Thyroid gland (tissue), 4 donors: ENCODE data around the gene TOP2A.

Experiments
- POLR2A ChIP-seq, 2 donors: fragments of 450-650 bp; IDR thresholded peaks; one replicate each; pipeline ENCODE4 v1.6.1; 2017; ENCODE audit warnings: antibody characterized with exemption in 2 of 2, mild to moderate bottlenecking in 2 of 2, moderate library complexity in 1 of 2
- TF ChIP-seq, protein P1 (sequence below), 6 experiments: fragments of 200-600 bp in 3 of 6; fragments of 450-650 bp in 3 of 6; sonication (generic) in 3 of 6; IDR thresholded peaks; one replicate each; pipeline ENCODE4 v1.5.1; 2016 to 2019; ENCODE audit warnings: antibody characterized with exemption in 6 of 6, mild to moderate bottlenecking in 2 of 6, inconsistent platforms in 1 of 6, moderate library complexity in 1 of 6

DNA sequence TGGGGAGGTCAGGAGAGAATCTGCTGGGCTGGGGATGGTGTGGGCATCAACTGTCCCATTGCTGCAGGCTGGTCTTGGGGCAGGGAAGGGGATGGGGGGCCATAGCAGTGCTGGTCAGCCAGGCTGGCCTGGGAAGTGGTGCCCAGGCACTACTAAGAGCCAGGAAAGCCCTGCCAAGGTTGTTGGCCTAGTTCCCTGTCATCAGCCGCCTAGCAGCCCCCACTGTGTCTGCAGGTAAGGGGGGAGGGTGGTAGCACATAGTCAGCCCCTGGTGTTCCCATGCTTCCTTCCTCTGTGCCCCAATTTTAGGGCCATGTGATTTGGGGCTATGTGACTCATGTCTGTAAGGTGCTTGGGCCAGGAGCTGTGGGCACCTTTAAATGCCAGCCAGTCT lies 70.9 kb downstream of the TOP2A start:
- no peak for TF ChIP-seq POLR2A (IDR thresholded peaks at IDR 0.05)
- TF ChIP-seq, protein P1, sequence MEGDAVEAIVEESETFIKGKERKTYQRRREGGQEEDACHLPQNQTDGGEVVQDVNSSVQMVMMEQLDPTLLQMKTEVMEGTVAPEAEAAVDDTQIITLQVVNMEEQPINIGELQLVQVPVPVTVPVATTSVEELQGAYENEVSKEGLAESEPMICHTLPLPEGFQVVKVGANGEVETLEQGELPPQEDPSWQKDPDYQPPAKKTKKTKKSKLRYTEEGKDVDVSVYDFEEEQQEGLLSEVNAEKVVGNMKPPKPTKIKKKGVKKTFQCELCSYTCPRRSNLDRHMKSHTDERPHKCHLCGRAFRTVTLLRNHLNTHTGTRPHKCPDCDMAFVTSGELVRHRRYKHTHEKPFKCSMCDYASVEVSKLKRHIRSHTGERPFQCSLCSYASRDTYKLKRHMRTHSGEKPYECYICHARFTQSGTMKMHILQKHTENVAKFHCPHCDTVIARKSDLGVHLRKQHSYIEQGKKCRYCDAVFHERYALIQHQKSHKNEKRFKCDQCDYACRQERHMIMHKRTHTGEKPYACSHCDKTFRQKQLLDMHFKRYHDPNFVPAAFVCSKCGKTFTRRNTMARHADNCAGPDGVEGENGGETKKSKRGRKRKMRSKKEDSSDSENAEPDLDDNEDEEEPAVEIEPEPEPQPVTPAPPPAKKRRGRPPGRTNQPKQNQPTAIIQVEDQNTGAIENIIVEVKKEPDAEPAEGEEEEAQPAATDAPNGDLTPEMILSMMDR (IDR thresholded peaks at IDR 0.05): no peak
